ENCODE data around the gene DPY19L1.
"Not testable (repeated sequence)": the region's sequence is repeated elsewhere in the genome, so short reads cannot be mapped to it uniquely, and the experiment has no call there.

Gene DPY19L1

GRCh38 chr7:35037211-35037525 is at the start of gene DPY19L1:
DPY19L1 (minus strand) TSS chr7:35037485; CDS start chr7:35037394, 91 bp downstream.
- DNase-seq (ENCODE audit: low read depth), result no peak

DNA sequence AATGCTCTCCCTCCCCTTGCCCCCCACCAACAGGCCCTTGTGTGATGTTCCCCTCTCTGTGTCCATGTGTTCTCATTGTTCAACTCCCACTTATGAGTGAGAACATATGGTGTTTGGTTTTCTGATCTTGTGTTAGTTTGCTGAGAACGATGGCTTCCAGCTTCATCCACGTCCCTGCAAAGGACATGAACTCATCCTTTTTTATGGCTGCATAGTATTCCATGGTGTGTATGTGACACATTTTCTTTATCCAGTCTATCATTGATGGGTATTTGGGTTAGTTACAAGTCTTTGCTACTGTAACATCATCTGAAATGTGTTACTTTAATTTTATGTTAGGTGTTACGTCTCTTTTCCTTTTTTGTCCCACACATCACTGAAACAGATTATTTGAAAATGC is 42.2 kb upstream of the DPY19L1 start:
- not testable (repeated sequence) for DNase-seq (ENCODE audit: low read depth)

DNA sequence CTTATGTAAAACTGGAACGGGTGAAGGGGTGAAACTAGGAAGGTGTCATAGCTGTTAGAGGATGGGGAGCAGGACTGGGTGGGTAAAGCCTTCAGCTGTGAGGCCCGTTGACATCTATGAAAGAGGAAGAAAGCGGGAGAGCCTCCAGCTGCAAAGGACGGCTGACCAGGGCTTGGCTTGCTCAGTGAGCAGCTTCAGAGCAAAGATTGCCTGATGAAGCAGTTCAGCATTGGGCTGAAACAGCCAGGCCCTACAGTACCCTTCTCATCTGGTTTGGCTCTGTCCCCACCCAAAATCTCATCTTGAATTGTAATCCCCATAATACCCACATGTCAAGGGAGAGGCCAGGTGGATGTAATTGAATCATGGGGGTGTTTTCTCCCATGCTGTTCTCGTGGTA is 36.7 kb upstream of the DPY19L1 start:
- DNase-seq (ENCODE audit: low read depth), result not testable (repeated sequence)

GRCh38 chr7:35072950-35073827 is 35.9 kb upstream of the DPY19L1 start:
- DNase-seq (ENCODE audit: low read depth), result peak; percentile 42

DNA sequence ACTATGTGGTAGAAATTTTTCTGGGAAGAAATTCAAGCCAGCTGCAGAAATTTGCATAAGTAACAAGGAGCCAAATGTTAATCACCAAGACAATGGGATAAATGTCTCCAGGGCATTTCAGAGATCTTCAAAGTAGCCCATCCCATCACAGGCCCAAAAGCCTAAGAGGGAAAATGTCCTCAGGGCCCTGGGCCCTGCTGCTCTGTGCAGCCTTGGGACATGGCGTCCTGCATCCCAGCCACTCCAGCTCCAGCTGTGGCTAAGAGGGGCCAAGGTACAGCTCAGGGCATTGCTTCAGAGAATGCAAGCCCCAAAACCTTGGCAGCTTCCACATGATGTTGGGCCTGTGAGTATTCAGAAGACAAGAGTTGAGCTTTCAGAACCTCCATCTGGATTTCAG is 31.8 kb upstream of the DPY19L1 start:
- not testable (repeated sequence) for DNase-seq (ENCODE audit: low read depth)

- not testable (repeated sequence) for DNase-seq (ENCODE audit: low read depth)
These were observed 28.1 kb upstream of the DPY19L1 start for GRCh38 chr7:35065382-35065781.

- not testable (repeated sequence) for DNase-seq (ENCODE audit: low read depth)
These were observed 21.3 kb upstream of the DPY19L1 start for GRCh38 chr7:35058571-35058970.

GRCh38 chr7:35057505-35058451 is 20.5 kb upstream of the DPY19L1 start:
- DNase-seq (ENCODE audit: low read depth), result not testable (repeated sequence)

- DNase-seq (ENCODE audit: low read depth), result not testable (repeated sequence)
These were observed 18.4 kb upstream of the DPY19L1 start for GRCh38 chr7:35055733-35056132.

DNA sequence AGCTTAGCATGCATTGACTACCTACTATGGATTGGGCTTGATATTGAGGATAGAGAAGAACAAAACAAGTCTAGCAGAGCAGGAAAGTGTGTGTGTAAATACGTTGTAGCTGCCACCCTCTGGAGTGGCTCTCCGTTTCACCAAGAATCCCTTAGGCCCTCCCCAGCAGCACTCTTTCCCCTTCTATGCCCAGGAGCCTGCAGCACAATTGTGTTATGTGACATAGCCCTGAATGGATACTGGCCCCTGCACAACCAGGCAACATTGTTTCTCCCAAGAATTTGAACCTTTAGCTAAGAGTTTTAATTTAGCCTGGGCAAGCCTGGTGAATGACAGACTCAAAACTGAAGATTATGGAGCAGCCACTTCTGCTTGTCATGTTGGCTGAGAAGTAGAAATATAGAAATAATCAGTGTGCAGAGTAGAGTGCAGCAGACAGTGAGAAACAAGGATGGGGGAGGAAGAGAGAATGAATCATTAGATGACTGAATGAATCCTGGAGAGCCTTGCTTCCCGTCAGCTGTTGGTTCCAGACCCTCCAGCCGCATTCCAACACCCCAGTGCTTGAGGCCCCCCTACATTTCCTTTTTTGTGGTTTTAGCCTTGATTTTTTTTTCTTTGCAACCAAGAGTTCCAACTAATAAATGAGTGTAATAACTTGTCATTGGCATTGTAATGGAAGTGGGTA is 16.3 kb upstream of the DPY19L1 start:
- DNase-seq (ENCODE audit: low read depth), result peak; percentile 52

GRCh38 chr7:35048390-35048789 is 11.1 kb upstream of the DPY19L1 start:
- DNase-seq (ENCODE audit: low read depth), result not testable (repeated sequence)

DNA sequence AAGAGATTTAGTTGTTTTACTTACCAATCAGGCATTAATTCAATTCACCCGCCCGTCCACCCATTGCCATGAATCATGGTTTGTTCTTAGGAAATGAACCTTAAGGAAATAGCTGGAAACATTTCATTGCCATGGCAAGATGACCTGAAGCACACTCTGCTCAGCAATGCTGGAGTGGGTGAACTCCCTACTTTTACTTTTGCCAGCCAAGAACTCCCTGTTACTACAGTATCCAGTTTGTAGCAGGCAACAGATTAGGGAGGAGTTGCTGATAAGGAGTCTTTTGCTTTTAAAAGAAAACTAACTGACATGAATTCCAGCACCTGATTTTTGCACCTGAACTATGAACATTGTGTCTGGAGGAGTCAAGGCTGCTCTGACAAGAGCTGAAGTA is 10.6 kb upstream of the DPY19L1 start:
- DNase-seq (ENCODE audit: low read depth), result peak; percentile 21

GRCh38 chr7:35047263-35047911 is 10.1 kb upstream of the DPY19L1 start:
- DNase-seq (ENCODE audit: low read depth), result not testable (repeated sequence)

DNA sequence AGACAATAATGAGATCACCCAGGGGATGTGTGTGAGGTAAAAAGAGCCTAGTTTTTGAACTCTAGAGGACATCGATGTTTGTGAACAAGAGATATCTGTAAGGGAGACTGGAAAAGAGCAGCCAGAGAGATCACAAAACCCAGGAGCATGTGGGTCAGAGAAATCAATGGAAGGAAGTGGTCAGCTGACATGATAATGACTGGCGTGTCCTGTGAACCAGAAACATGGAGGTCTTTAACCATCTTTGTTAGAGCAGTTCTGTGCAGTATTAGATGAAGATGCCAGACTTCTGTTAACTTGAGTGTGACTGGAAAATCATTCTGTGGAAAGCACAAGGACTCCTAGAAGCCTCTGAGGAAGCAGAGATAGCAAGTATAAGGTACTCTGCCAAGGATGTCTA is 6.0 kb upstream of the DPY19L1 start:
- not testable (repeated sequence) for DNase-seq (ENCODE audit: low read depth)

- no peak for DNase-seq (ENCODE audit: low read depth)
These were observed 3.6 kb upstream of the DPY19L1 start for GRCh38 chr7:35040906-35041305.

DNA sequence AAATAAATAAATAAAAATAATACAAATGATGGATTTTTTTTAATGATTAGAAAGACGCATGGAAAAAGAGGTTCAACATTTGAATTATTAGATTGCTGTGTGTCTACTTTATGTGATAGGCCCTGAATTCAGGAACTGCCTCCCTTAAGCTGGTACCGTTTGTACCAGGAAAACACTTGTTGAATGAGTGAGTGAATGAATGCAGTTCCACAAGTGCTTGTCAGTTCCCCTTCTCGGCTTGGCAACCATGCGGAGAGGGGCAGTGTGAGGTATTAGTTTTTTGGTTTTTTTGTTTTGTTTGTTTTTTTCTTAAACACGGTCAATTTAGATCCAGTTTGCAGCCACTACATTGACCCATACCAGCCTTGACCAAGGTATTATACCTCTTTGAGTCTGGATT is 2.1 kb upstream of the DPY19L1 start:
- DNase-seq (ENCODE audit: low read depth), result no peak

- no peak for DNase-seq (ENCODE audit: low read depth)
These were observed 1.1 kb upstream of the DPY19L1 start for GRCh38 chr7:35038354-35038753.

DNA sequence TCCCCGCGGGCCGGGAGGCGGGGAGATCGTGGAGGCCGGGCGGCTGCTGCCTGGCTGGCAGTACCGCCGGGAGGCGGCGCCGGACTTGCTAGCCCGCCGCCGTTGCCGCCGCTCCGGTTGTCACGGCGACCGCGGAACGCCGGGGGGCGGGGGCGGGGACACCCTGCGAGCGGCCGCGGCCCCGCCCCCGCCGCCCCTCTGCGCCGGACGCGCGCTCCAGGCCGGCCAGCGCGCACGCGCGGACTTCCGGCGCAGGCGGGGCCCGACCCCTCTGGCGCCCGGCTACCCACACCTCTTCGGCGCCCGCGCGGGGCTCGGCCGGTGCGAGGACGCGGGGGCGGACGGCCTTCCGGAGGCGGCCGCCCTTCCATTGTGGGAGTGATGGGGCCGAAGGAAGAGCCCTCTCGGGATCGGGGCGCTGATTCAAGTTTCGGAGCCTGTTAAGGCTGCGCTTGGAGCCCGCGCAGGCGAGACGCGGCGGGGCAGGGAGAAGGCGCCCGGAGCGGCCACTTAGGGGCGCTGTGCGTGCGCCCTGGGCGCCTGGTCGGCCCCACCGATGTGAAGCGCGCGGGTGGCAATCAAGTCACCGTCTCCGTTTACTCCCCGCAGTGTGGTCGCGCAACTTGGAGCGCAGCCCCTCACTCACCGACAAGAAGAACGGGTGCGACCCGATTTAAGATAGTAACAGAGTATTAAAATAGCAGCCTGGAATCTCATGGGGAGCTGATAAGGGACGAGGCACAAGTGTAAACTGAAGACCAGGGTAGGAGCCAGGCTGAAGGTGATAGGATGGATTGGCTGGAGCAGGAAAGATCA is 449 bp upstream of the DPY19L1 start:
- DNase-seq (ENCODE audit: low read depth), result peak; percentile 95

DNA sequence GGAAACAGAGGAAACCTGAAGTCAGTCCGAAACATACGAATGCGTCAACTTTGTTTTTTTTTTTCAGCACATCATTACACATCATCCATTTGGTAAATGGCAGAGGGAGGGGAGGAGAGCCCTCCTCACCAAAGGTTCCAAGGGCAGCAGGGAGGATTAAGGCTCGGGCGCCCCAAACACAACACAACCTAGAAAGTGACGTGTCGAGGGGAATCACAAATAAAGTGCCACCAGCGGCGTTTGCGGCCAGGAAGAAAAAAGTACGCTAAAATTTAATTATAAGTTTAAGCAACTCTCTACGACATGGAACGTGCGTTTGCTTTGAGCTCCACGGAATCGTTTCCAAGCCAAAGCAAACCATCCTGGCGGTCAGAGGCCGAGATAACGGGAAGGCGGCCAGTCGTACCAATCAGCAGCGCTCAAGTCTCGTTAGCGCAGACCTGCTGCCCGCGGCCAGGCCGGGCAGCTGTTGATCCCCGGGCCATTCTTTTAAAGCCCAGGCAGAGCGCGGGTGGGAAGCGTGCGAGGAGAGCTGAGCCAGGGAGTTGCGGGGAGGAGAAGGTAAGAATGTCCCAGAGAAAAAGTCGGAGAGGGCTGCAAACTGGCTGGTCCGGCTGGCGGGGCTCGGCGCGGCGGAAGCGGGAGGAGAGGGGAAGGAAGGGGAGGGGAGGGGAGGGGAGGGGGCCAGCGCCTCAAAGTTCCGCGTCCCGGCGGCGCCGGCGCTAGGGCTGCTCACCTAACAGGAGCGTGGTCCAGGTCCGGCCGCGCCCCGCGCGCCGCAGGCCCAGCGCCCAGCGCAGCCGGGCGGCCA is 719 bp downstream of the DPY19L1 start:
- peak; percentile 69 for DNase-seq (ENCODE audit: low read depth)

DNA sequence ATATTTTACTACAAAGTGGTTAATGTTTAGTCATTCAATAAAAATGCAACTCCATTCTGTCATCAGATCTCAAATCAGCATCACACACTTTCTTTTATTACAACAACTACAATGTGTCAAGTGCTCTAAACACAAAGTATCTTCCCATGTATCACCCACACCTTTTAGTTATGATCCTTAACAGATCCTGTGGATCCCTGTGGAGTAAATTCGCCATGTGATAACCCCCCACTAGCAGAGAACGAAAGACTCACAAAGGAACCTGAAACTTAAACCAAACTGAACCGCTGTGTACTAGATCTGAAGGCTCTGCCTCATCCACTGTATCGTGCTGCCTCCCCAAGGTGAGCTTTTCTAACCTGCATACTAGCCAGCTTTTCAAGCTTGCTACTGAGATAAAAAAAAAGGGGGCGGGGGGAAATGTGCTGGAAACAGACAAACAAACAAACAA is 1.7 kb downstream of the DPY19L1 start:
- DNase-seq (ENCODE audit: low read depth), result peak; percentile 59

Data from iris pigment epithelial cell (primary cell).